DOHH2 (cell line): ENCODE measurements around the gene DDX51.

Experiments
- CTCF ChIP-seq: fragments of 200-600 bp; sonication (generic); IDR thresholded peaks from one replicate; pipeline ENCODE4 v1.5.1; 2014; ENCODE audit warnings: antibody characterized with exemption, mild to moderate bottlenecking, low read depth, low read length; ENCODE audit not compliant: poor library complexity, severe bottlenecking
- EZH2phosphoT487 ChIP-seq: fragments of 200-600 bp; sonication (generic); IDR thresholded peaks from 2 replicates; pipeline ENCODE4 v1.6.1; 2017; ENCODE audit warnings: borderline replicate concordance, mild to moderate bottlenecking, antibody characterized with exemption, low read length, moderate library complexity, mixed read lengths

GRCh38 chr12:132150780-132151144, 6.6 kb upstream of the DDX51 start:
- TF ChIP-seq CTCF (no peak), EZH2phosphoT487 (no peak)
